Measurements from ENCODE around the gene TBX1.

- TF ChIP-seq CTCF (IDR thresholded peaks at IDR 0.05; ENCODE audit: insufficient read depth, low read length) (no peak), REST (IDR thresholded peaks at IDR 0.05; ENCODE audit: insufficient replicate concordance, low read depth) (no peak), GABPA (IDR thresholded peaks at IDR 0.05; ENCODE audit: low read depth) (no peak)
Measured at GRCh38 chr22:19740586-19740985, 20.0 kb upstream of the TBX1 start.

Measured in HL-60 (cell line).